ENCODE measurements around the gene PARD3B.

DNA sequence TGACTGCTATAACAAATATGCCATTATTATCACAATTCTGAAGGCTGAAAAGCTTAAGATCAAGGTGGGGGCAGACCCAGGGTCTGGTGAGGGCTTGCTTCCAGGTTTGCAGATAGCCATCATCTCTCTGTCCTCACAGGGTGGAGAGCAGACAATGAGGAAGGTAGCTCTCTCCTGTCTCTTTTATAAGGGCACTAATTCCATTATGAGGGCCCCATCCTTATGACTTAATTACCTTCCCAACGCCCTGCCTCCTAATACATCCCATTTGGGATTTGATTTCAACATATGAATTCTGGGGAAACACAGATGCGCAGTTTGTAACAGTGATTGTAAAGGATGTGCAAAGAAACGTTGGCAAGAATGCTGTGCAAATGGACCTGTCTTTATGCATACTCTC is 44.8 kb downstream of the PARD3B start:
- TF ChIP-seq CTCF (conservative IDR thresholded peaks at IDR 0.05 in 1 of 2, IDR thresholded peaks at IDR 0.05 in 1 of 2; ENCODE audit: low read depth in 1 of 2, low read length in 2 of 2), result no peak
- TF ChIP-seq EZH2 (IDR thresholded peaks at IDR 0.05; ENCODE audit: low read length, missing control alignments), result no peak

Measured in fibroblast of lung (primary cell).